Smooth muscle cell (in vitro differentiated cells): ENCODE measurements around the gene HDAC4. TPM values are rescaled to one million over a fixed set of nuclear protein-coding genes. Genes with fewer than 3 reads are reported as not detected.

Experiments
- DNase-seq: peaks from one replicate; lab custom pipeline; 2025; ENCODE audit not compliant: unreplicated experiment; lab: John Stamatoyannopoulos, UW
- H2AFZ ChIP-seq: fragments of 200-600 bp; sonication (generic); 2 replicates; pipeline ENCODE4 v1.6.0; 2016; ENCODE audit warnings: antibody characterized with exemption, low read depth, mild to moderate bottlenecking
- H3F3A ChIP-seq: fragments of 200-600 bp; sonication (generic); 2 replicates; pipeline ENCODE4 v1.6.0; 2017; ENCODE audit warnings: antibody characterized with exemption, low read depth
- H3K27ac ChIP-seq: fragments of 200-600 bp; sonication (generic); 2 replicates; pipeline ENCODE4 v1.5.1; 2016; ENCODE audit warnings: low read depth, mild to moderate bottlenecking
- H3K27me3 ChIP-seq: fragments of 200-600 bp; sonication (generic); 2 replicates; pipeline ENCODE4 v1.6.1; 2016; ENCODE audit warnings: low read depth, mild to moderate bottlenecking
- H3K36me3 ChIP-seq: fragments of 200-600 bp; sonication (generic); 2 replicates; pipeline ENCODE4 v1.5.1; 2016; ENCODE audit warnings: low read depth
- H3K4me1 ChIP-seq: fragments of 200-600 bp; sonication (generic); 2 replicates; pipeline ENCODE4 v1.5.1; 2016; ENCODE audit warnings: low read depth
- H3K4me2 ChIP-seq: fragments of 200-600 bp; sonication (generic); 2 replicates; pipeline ENCODE4 v1.6.0; 2016; ENCODE audit warnings: mild to moderate bottlenecking
- H3K4me3 ChIP-seq: fragments of 200-600 bp; sonication (generic); 2 replicates; pipeline ENCODE4 v1.5.1; 2016; ENCODE audit warnings: mild to moderate bottlenecking
- H3K79me2 ChIP-seq: fragments of 200-600 bp; sonication (generic); 2 replicates; pipeline ENCODE4 v1.6.0; 2016; ENCODE audit warnings: low read depth, mild to moderate bottlenecking
- H3K9ac ChIP-seq: fragments of 200-600 bp; sonication (generic); 2 replicates; pipeline ENCODE4 v1.6.0; 2016; ENCODE audit warnings: low read depth
- H3K9me3 ChIP-seq: fragments of 200-600 bp; sonication (generic); replicated peaks from 2 replicates; pipeline ENCODE4 v1.5.1; 2016; ENCODE audit warnings: low read depth
- H4K20me1 ChIP-seq: fragments of 200-600 bp; sonication (generic); 2 replicates; pipeline ENCODE4 v1.6.0; 2016; ENCODE audit warnings: low read depth
- CTCF ChIP-seq: fragments of 200-600 bp; sonication (generic); IDR thresholded peaks from 2 replicates; pipeline ENCODE4 v1.5.1; 2017; ENCODE audit warnings: borderline replicate concordance, mild to moderate bottlenecking, antibody characterized with exemption; ENCODE audit not compliant: insufficient read depth, poor library complexity, severe bottlenecking
- WGBS: methylation state at CpG from one replicate; pipeline ENCODE4 v1.1.7; 2016; ENCODE audit warnings: low lambda C conversion rate; 5-methylcytosine and 5-hydroxymethylcytosine counted together
- polyA plus RNA-seq: library from polyadenylated mRNA; unstranded; fragments of >200 nt; fragmentation: Nextera tagmentation; extraction: Ambion mirVana; gene quantifications from 2 replicates; pipeline ENCODE4 v1.2.1, GENCODE V29; 2016
- total RNA-seq: library from RNA; depleted of rRNA; stranded (reverse); fragments of >200 nt; gene quantifications from 2 replicates; pipeline ENCODE4 v1.2.3, GENCODE V29; 2014

HDAC4 gene
- total and polyA plus RNA-seq, 2 experiments from 2014 or later, result 6.2 to 35.7 TPM

- Histone ChIP-seq H3K4me1 (no peaks in the 10 kb centered on the region), H3F3A (no peaks in the 10 kb centered on the region), H2AFZ (no peak overlapping the region), H3K27ac (no peak overlapping the region), H3K4me2 (no peak overlapping the region), H3K27me3 (no peaks in the 10 kb centered on the region), H3K4me3 (no peak overlapping the region), H3K79me2 (peaks cover 69% of the 10 kb centered on the region), H3K36me3 (no peaks in the 10 kb centered on the region), H3K9ac (no peak overlapping the region), H4K20me1 (peaks cover 99% of the 10 kb centered on the region), H3K9me3 (no peaks in the 10 kb centered on the region)
- no peak for TF ChIP-seq CTCF
- WGBS, result 98% methylated on average over 13 of the region's 14 CpGs
- no peak for DNase-seq
Observed at GRCh38 chr2:239392688-239393387, 8.0 kb downstream of the HDAC4 start.

GRCh38 chr2:239392072-239392357, 8.8 kb downstream of the HDAC4 start:
- 94% methylated on average over 12 of the region's 12 CpGs for WGBS
- no peak overlapping the region for H3K9ac ChIP-seq
- no peak for TF ChIP-seq CTCF
- no peaks in the 10 kb centered on the region for H3K27me3 ChIP-seq
- H3K9me3 ChIP-seq, result no peaks in the 10 kb centered on the region
- H4K20me1 ChIP-seq, result peaks cover 99% of the 10 kb centered on the region
- no peaks in the 10 kb centered on the region for H3F3A ChIP-seq
- DNase-seq, result no peak
- H3K4me3 ChIP-seq, result no peak overlapping the region
- no peak overlapping the region for H3K27ac ChIP-seq
- no peaks in the 10 kb centered on the region for H3K36me3 ChIP-seq
- no peaks in the 10 kb centered on the region for H3K4me1 ChIP-seq
- H3K4me2 ChIP-seq, result no peak overlapping the region
- peaks cover 60% of the 10 kb centered on the region for H3K79me2 ChIP-seq
- H2AFZ ChIP-seq, result no peak overlapping the region

- WGBS, result 92% methylated on average over 21 of the region's 24 CpGs
- H4K20me1 ChIP-seq, result peaks cover 96% of the 10 kb centered on the region
- no peak overlapping the region for H3K27ac ChIP-seq
- TF ChIP-seq CTCF, result no peak
- no peak overlapping the region for H3K9ac ChIP-seq
- no peak overlapping the region for H3K4me3 ChIP-seq
- H3K4me2 ChIP-seq, result no peak overlapping the region
- no peaks in the 10 kb centered on the region for H3K4me1 ChIP-seq
- H3F3A ChIP-seq, result no peaks in the 10 kb centered on the region
- H3K36me3 ChIP-seq, result no peaks in the 10 kb centered on the region
- no peak for DNase-seq
- no peaks in the 10 kb centered on the region for H3K27me3 ChIP-seq
- H3K79me2 ChIP-seq, result peaks cover 55% of the 10 kb centered on the region
- H3K9me3 ChIP-seq, result no peaks in the 10 kb centered on the region
- no peak overlapping the region for H2AFZ ChIP-seq
Observed at GRCh38 chr2:239391286-239392071, 9.3 kb downstream of the HDAC4 start.
